DMS114 treated with DMSO at 0.1 percent for 48 hours (cell line): Measurements from ENCODE around the gene SMOC1.

Source experiments
- DNase-seq: peaks from one replicate; lab custom pipeline; 2025; ENCODE audit not compliant: unreplicated experiment; lab: John Stamatoyannopoulos, UW

Gene SMOC1

GRCh38 chr14:70032016-70032415 lies 152.8 kb downstream of the SMOC1 start:
- DNase-seq = no peak

GRCh38 chr14:70032447-70032846 lies 153.2 kb downstream of the SMOC1 start:
- DNase-seq = no peak

GRCh38 chr14:70033116-70033515 lies 153.9 kb downstream of the SMOC1 start:
- no peak for DNase-seq

- no peak for DNase-seq
These were observed 154.3 kb downstream of the SMOC1 start for GRCh38 chr14:70033561-70033960.

- no peak for DNase-seq
These were observed 155.0 kb downstream of the SMOC1 start for GRCh38 chr14:70034257-70034656.

GRCh38 chr14:70036665-70037064 lies 157.4 kb downstream of the SMOC1 start:
- no peak for DNase-seq

GRCh38 chr14:70043001-70043400 lies 163.8 kb downstream of the SMOC1 start:
- no peak for DNase-seq

- DNase-seq = no peak
These were observed 166.1 kb downstream of the SMOC1 start for GRCh38 chr14:70045310-70045709.

GRCh38 chr14:70045844-70046535 lies 166.8 kb downstream of the SMOC1 start:
- peak; percentile 76 for DNase-seq

- no peak for DNase-seq
These were observed 168.5 kb downstream of the SMOC1 start for GRCh38 chr14:70047598-70048312.

- no peak for DNase-seq
These were observed 169.1 kb downstream of the SMOC1 start for GRCh38 chr14:70048313-70048654.

- no peak for DNase-seq
These were observed 170.4 kb downstream of the SMOC1 start for GRCh38 chr14:70049605-70050004.

GRCh38 chr14:70050136-70050535 lies 170.9 kb downstream of the SMOC1 start:
- no peak for DNase-seq

GRCh38 chr14:70052990-70053389 lies 173.8 kb downstream of the SMOC1 start:
- DNase-seq = no peak

- no peak for DNase-seq
These were observed 178.4 kb downstream of the SMOC1 start for GRCh38 chr14:70057519-70058136.

GRCh38 chr14:70059545-70059944 lies 180.3 kb downstream of the SMOC1 start:
- no peak for DNase-seq

- DNase-seq = no peak
These were observed 181.9 kb downstream of the SMOC1 start for GRCh38 chr14:70061108-70061507.

GRCh38 chr14:70064136-70064865 lies 185.1 kb downstream of the SMOC1 start:
- no peak for DNase-seq

GRCh38 chr14:70067810-70068209 lies 188.6 kb downstream of the SMOC1 start:
- no peak for DNase-seq

GRCh38 chr14:70069186-70069585 lies 190.0 kb downstream of the SMOC1 start:
- DNase-seq = no peak

GRCh38 chr14:70073924-70074566 lies 194.8 kb downstream of the SMOC1 start:
- peak; percentile 32 for DNase-seq
